Suppressor macrophage treated with lipopolysaccharide for 1 hour (primary cell): ENCODE data around the gene VAMP2.

Source experiments
- DNase-seq, 3 donors: peaks; one replicate each; pipeline ENCODE4 v3.0.0-alpha.2; 2020 to 2022

The VAMP2 gene

GRCh38 chr17:8153957-8154607 lies 8.7 kb downstream of the VAMP2 start:
- peak; percentile 97 to 98 (median 98) for DNase-seq

- DNase-seq, result peak; percentile 94 to 97 (median 96)
Observed at GRCh38 chr17:8153525-8153956, 9.2 kb downstream of the VAMP2 start.

GRCh38 chr17:8153031-8153451 lies 9.7 kb downstream of the VAMP2 start:
- no peak for DNase-seq

GRCh38 chr17:8152112-8152775 lies 10.5 kb downstream of the VAMP2 start, which contains the start of gene PER1:
PER1 (minus strand) TSS chr17:8152404; CDS start chr17:8150706, 1,698 bp downstream.
- peak; percentile 95 to 98 (median 96) for DNase-seq

- DNase-seq, result peak; percentile 80 to 88 (median 83)
Observed at GRCh38 chr17:8151641-8152111, 11.1 kb downstream of the VAMP2 start.

GRCh38 chr17:8151120-8151640 lies 11.6 kb downstream of the VAMP2 start:
- DNase-seq, result peak; percentile 79 to 90 (median 86)

GRCh38 chr17:8150194-8151119 lies 12.3 kb downstream of the VAMP2 start:
- DNase-seq, result no peak

- no peak for DNase-seq
Observed at GRCh38 chr17:8149419-8150193, 13.1 kb downstream of the VAMP2 start.

- no peak for DNase-seq
Observed at GRCh38 chr17:8148560-8148959, 14.2 kb downstream of the VAMP2 start.

GRCh38 chr17:8147805-8148404 lies 14.8 kb downstream of the VAMP2 start:
- no peak for DNase-seq

- DNase-seq, result no peak
Observed at GRCh38 chr17:8147141-8147804, 15.5 kb downstream of the VAMP2 start.

- no peak for DNase-seq
Observed at GRCh38 chr17:8146381-8147140, 16.2 kb downstream of the VAMP2 start.

GRCh38 chr17:8145811-8146210 lies 16.9 kb downstream of the VAMP2 start:
- DNase-seq, result no peak

- no peak for DNase-seq
Observed at GRCh38 chr17:8144401-8145231, 18.1 kb downstream of the VAMP2 start.

- DNase-seq, result no peak
Observed at GRCh38 chr17:8143581-8144400, 19.0 kb downstream of the VAMP2 start.

GRCh38 chr17:8142887-8143580 lies 19.7 kb downstream of the VAMP2 start:
- DNase-seq, result no peak

GRCh38 chr17:8142158-8142886 lies 20.4 kb downstream of the VAMP2 start:
- no peak for DNase-seq
